ENCODE data around the gene RNF130. TPM values are rescaled to one million over a fixed set of nuclear protein-coding genes. Genes with fewer than 3 reads are reported as not detected.

RNF130 gene
- total RNA-seq, 1 donor from 2014 or later, result 86.7 TPM

DNA sequence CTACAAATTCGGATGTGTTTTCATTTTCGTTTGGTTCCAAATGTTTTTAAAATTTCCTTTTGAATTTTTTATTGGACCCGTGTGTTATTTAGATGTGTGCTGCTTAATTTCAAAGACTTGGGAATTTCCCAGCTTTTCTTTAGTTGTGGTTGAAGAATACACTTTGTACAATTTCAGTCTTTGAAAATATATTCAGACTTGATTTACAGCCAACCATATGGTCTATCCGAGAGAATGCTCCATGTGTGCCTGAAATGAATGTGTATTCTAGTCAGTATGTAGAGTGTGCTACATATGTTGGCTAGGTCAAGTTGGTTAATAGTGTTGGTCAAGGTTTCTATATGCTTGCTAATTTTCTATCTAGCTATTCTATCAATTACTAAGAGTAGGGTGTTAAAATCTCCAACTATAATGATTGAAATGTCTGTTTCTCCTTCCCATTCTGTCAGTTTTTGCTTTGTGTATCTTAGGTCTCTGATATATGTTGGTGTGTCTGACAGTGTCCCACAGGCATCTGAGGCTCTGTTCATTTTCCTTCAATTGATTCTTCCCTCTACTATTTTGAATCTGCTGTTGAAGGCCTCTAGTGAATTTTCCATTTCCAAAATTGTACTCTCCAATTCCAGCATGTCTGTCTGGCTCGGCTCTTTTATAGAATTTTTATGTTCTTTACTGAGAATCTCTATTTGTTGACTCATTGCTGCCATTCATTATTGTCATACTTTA lies 36.2 kb downstream of the RNF130 start:
- no peak for DNase-seq (ENCODE audit: low spot score in 2 of 2)
- Histone ChIP-seq H3K27me3 (no peaks in the 10 kb centered on the region), H3K27ac (no peak overlapping the region), H3K36me3 (peaks cover 20 to 46% of the 10 kb centered on the region in 2 donors), H3K9me3 (peaks cover 0 to 21% of the 10 kb centered on the region in 2 donors), H3K4me1 (no peaks in the 10 kb centered on the region), H3K4me3 (no peak overlapping the region)
- TF ChIP-seq, protein P1, sequence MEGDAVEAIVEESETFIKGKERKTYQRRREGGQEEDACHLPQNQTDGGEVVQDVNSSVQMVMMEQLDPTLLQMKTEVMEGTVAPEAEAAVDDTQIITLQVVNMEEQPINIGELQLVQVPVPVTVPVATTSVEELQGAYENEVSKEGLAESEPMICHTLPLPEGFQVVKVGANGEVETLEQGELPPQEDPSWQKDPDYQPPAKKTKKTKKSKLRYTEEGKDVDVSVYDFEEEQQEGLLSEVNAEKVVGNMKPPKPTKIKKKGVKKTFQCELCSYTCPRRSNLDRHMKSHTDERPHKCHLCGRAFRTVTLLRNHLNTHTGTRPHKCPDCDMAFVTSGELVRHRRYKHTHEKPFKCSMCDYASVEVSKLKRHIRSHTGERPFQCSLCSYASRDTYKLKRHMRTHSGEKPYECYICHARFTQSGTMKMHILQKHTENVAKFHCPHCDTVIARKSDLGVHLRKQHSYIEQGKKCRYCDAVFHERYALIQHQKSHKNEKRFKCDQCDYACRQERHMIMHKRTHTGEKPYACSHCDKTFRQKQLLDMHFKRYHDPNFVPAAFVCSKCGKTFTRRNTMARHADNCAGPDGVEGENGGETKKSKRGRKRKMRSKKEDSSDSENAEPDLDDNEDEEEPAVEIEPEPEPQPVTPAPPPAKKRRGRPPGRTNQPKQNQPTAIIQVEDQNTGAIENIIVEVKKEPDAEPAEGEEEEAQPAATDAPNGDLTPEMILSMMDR (IDR thresholded peaks at IDR 0.05), result no peak
- intact Hi-C loops (cut with DNase I), result no loop called here

DNA sequence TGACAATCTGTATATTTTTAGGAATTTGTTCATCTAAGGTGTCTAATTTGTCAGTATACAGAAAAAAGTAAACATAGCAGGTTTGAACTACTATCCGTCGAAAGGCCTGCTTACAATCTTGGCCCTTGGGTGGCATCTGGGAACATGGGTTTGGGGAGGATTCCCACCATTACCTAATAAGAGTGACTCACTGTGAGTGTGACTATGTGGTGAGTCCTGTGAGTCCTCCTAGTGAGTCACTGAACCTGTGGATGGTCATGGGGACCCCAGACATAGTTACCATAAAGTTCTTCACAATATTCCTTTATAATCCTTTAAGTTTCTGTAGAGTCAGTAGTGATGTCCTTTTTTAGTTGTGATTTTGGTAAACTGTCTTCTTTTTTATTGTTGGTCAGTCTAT lies 37.0 kb downstream of the RNF130 start:
- DNase-seq (ENCODE audit: low spot score in 2 of 2), result no peak
- H3K9me3 ChIP-seq, result peaks cover 0 to 21% of the 10 kb centered on the region in 2 donors

DNA sequence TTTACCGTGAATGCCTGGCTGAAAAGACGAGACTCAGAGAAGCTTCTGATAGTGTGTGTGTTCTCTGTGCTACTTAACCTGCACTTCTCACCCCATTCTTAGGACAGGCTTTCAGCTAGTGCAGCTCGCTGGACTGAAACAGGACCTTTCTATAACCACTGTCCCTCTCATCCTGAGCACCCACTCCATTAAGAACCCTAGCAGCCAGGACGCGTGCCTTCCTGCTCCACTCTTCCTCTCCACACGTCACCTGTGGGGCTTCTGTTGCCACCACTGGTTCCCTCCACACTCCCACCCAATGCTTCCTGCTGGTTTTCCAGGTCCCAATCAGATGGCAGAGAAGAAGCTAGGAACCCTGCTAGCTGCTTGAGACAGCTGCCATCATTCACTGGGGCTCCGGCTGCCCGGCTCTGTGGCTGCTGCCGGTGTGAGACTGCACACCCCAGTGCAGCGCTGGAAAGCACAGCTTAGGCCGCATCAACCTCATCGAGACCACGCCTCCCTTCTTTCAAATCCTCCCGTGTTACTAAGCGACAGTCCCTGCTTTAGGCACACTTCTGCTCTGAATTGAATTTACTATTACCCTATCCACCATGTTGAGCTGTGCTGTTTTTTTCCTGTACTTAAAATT lies 44.0 kb downstream of the RNF130 start:
- no peaks in the 10 kb centered on the region for H3K36me3 ChIP-seq
- no peak for DNase-seq (ENCODE audit: low spot score in 2 of 2)
- H3K9me3 ChIP-seq, result no peaks in the 10 kb centered on the region
- no peaks in the 10 kb centered on the region for H3K4me1 ChIP-seq
- H3K27ac ChIP-seq, result no peak overlapping the region
- H3K27me3 ChIP-seq, result no peaks in the 10 kb centered on the region
- intact Hi-C loops (cut with DNase I), result no loop called here
- no peak overlapping the region for H3K4me3 ChIP-seq
- TF ChIP-seq, protein P1 (IDR thresholded peaks at IDR 0.05), result no peak

More for the DNA sequence above, 37.0 kb downstream of the RNF130 start:
- Histone ChIP-seq H3K27ac (no peak overlapping the region), H3K4me1 (no peaks in the 10 kb centered on the region), H3K36me3 (peaks cover 16 to 39% of the 10 kb centered on the region in 2 donors), H3K4me3 (no peak overlapping the region), H3K27me3 (no peaks in the 10 kb centered on the region)
- intact Hi-C loops (cut with DNase I), result no loop called here
- TF ChIP-seq, protein P1 (IDR thresholded peaks at IDR 0.05), result no peak

DNA sequence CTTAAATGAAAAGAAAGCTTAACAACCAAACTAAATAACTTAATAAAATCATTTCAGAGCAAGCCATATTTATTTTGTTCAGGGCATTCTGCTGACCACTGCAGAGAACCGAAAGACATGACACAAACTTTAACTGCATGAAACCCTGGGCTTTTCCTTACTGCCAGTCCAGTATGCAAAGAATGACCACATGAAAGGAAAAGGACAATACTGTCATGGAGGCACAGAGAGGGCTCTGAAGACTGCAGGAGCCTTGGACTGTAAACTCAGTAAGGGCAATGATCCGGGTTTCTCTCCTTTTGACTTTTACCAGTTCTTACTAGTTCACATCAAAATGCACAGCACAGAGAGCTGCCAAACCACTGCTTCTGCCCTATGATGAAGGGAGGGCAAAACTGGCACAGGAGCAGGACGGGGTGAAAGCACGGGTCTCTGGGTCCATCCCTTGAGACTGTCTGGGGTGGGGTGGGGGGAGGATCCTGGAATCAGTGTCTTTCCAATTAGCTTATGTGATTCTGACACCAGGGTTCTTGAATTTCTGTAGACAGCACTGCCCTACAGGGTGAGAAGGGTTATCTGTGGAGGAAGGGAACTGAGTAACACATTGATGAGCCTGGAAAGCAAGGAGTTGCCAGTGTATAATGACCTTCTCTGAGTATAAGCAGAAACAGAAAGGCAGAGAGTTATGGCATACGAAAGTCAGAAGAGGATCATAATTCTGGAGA lies 44.7 kb downstream of the RNF130 start:
- no peaks in the 10 kb centered on the region for H3K27me3 ChIP-seq
- no peaks in the 10 kb centered on the region for H3K4me1 ChIP-seq
- TF ChIP-seq, protein P1 (IDR thresholded peaks at IDR 0.05), result no peak
- H3K4me3 ChIP-seq, result no peak overlapping the region
- no peak for DNase-seq (ENCODE audit: low spot score in 2 of 2)
- intact Hi-C loops (cut with DNase I), result no loop called here
- no peak overlapping the region for H3K27ac ChIP-seq
- no peaks in the 10 kb centered on the region for H3K36me3 ChIP-seq
- H3K9me3 ChIP-seq, result no peaks in the 10 kb centered on the region

DNA sequence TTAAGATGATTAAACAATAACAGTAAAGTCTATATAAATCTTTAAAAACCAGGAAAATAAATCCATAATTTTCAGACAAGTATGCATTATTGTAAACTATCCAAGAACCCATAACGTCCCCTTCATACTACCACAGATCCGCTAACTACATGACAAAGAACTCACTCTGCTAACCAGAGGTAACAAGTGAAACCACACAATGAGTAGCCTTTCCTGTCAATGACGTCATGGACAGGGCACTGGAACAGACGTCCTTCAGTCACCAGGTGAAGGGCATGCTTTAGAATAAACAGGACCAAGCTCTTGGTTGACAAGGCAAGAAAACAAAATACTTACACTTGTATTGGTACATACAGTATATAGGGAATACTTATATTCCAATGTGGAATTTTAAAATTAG lies 45.2 kb downstream of the RNF130 start:
- H3K27me3 ChIP-seq, result no peaks in the 10 kb centered on the region
- DNase-seq (ENCODE audit: low spot score in 2 of 2), result no peak
- H3K9me3 ChIP-seq, result no peaks in the 10 kb centered on the region
- no peaks in the 10 kb centered on the region for H3K36me3 ChIP-seq
- H3K27ac ChIP-seq, result no peak overlapping the region
- H3K4me3 ChIP-seq, result no peak overlapping the region
- H3K4me1 ChIP-seq, result no peaks in the 10 kb centered on the region
- intact Hi-C loops (cut with DNase I), result no loop called here
- TF ChIP-seq, protein P1 (IDR thresholded peaks at IDR 0.05), result no peak
